ENCODE measurements around the gene WNT3A. TPM values are rescaled to one million over a fixed set of nuclear protein-coding genes. Genes with fewer than 3 reads are reported as not detected.

The WNT3A gene
- total RNA-seq, 3 donors from 2014 or later = 0.29 TPM; not detected in 2

DNA sequence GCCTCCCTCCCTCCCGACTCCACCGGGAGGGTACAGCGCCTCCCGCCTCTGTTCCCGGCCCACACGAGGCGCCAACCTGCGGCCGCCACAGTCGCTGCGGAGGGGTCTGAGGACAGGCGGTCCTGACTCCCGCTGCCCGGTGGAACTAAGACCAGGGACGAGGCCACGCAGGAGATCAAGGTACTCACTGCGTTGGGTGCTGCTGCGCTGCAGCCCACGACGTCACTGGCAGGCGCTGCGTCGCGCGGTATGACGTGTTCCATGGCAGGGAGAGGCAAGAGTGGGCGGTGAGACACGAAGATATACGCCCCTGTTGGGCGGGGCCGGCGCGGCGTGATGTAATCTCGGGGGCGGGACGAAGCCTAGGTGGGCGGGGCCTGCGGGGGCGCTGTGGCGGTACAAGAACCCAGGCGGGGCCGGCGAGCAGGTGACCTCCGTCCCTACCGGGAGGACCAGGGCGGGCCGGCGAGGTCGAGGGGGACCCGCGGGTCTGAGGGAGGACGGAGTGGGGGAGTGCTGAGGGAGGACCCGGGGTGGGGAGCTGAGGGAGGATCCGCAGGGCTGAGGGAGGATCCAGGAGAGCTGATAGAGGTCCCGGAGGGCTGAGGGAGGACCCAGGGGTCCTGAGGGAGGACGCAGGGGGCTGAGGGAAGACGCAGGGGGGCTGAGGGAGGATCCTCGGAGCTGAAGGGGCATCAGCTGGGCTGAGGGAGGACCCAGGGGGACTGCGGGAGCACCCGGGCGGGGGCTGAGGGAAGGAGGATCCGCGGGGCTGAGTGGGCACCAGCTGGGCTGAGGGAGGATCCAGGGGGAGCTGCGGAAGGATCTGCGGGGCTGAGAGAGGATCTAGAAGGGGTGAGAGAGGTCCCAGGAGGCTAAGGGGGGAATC, 102.5 kb downstream of the WNT3A start, which contains the start of gene MRPL55:
TSS of gene MRPL55 (minus strand) at position 227 of the 889 bp plus-strand sequence. CDS start 1,039 bp downstream, outside the sequence.
- Histone ChIP-seq H3K4me1 (peaks cover 7 to 9% of the 10 kb centered on the region in 2 donors), H3K4me3 (peak within 1 kb of the TSS; percentile 74 to 99 (median 93)), H3K27ac (peak within 1 kb of the TSS; percentile 94 to 97), H3K27me3 (no peaks in the 10 kb centered on the region), H3K9me3 (no peaks in the 10 kb centered on the region), H3K36me3 (no peaks in the 10 kb centered on the region)
- TF ChIP-seq POLR2A (IDR thresholded peaks at IDR 0.05) (peak; percentile 91), POLR2AphosphoS5 (IDR thresholded peaks at IDR 0.05) (peak; percentile 99 to 100 (median 100))
- TF ChIP-seq, protein P1, sequence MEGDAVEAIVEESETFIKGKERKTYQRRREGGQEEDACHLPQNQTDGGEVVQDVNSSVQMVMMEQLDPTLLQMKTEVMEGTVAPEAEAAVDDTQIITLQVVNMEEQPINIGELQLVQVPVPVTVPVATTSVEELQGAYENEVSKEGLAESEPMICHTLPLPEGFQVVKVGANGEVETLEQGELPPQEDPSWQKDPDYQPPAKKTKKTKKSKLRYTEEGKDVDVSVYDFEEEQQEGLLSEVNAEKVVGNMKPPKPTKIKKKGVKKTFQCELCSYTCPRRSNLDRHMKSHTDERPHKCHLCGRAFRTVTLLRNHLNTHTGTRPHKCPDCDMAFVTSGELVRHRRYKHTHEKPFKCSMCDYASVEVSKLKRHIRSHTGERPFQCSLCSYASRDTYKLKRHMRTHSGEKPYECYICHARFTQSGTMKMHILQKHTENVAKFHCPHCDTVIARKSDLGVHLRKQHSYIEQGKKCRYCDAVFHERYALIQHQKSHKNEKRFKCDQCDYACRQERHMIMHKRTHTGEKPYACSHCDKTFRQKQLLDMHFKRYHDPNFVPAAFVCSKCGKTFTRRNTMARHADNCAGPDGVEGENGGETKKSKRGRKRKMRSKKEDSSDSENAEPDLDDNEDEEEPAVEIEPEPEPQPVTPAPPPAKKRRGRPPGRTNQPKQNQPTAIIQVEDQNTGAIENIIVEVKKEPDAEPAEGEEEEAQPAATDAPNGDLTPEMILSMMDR (IDR thresholded peaks at IDR 0.05) = peak in 1 of 3 donors; percentile 12
- DNase-seq (ENCODE audit: low spot score in 2 of 2) = peak; percentile 99
- intact Hi-C loops (cut with DNase I; ENCODE audit: low total_unique reads) = no loop called here

DNA sequence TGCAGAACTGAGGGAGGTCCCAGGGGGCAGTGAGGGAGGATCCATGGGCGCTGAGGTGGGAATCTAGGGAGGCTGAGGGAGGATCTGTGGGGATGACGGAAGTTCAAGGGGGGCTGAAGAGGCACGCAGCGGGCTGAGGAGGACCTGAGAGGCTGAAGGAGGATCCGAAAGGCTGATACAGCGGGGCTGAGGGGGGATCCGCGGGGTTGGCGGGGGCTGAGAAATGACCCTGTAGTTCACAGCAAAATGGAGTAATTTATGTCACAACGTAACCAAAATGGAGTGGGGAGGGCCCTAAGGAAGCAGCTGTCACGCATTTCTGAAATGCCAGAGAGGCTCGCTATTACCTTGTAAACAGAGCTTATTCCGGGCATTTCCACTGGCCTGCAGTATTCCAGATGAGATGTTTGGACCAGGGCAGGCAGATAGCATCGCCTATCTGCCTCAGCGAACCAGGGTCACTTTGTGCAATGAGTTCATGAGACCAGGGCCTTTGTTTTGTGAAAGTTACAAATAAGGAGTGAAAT, 103.2 kb downstream of the WNT3A start:
- Histone ChIP-seq H3K36me3 (no peaks in the 10 kb centered on the region), H3K4me1 (peaks cover 7 to 9% of the 10 kb centered on the region in 2 donors), H3K27me3 (no peaks in the 10 kb centered on the region), H3K9me3 (no peaks in the 10 kb centered on the region), H3K27ac (peak overlapping the region; percentile 94 to 97), H3K4me3 (peak overlapping the region; percentile 74 to 99 (median 93))
- intact Hi-C loops (cut with DNase I; ENCODE audit: low total_unique reads) = no loop called here
- TF ChIP-seq POLR2A (IDR thresholded peaks at IDR 0.05) = no peak
- TF ChIP-seq POLR2AphosphoS5 (IDR thresholded peaks at IDR 0.05) = no peak
- TF ChIP-seq, protein P1 (IDR thresholded peaks at IDR 0.05) = no peak
- no peak for DNase-seq (ENCODE audit: low spot score in 2 of 2)

DNA sequence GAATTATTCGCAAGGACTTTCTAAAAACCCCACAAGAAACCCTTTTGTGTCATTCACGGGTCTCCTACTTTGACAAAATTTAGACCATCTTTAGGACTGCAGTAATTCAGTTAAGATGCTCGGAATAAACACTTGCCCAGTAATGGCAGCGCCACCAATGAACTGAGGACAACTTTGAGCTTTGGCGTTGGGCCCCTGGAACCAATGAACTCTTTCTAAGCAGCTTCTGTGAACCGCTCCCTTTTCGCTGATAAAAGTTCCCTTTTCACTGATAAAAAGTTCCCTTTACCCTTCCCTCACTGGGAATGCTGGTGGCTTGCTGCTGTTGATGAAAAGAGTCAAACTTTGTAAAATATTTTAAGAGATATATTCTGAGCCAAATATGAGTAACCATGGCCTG, 103.8 kb downstream of the WNT3A start:
- intact Hi-C loops (cut with DNase I; ENCODE audit: low total_unique reads) = no loop called here
- H3K4me3 ChIP-seq = peak overlapping the region in 1 of 3 donors; percentile 93
- TF ChIP-seq POLR2A (IDR thresholded peaks at IDR 0.05) (no peak), POLR2AphosphoS5 (IDR thresholded peaks at IDR 0.05) (no peak)
- TF ChIP-seq, protein P1 (IDR thresholded peaks at IDR 0.05) = no peak

More for the DNA sequence above, 103.8 kb downstream of the WNT3A start:
- no peaks in the 10 kb centered on the region for H3K36me3 ChIP-seq
- no peak for DNase-seq (ENCODE audit: low spot score in 2 of 2)
- H3K27me3 ChIP-seq = no peaks in the 10 kb centered on the region
- H3K27ac ChIP-seq = peak overlapping the region; percentile 94 to 97
- peaks cover 7 to 9% of the 10 kb centered on the region in 2 donors for H3K4me1 ChIP-seq
- no peaks in the 10 kb centered on the region for H3K9me3 ChIP-seq

Other genes with a start within 250 kb of the WNT3A start
- not detected for gene PRSS38, start 191.3 kb upstream of the WNT3A start, total RNA-seq
- 1 to 10 TPM; 1.1 to 2.5 (median 1.3) TPM for gene WNT9A, start 59.1 kb upstream of the WNT3A start, total RNA-seq
- gene ARF1, start 75.7 kb downstream of the WNT3A start, total RNA-seq = 100 to 1,000 TPM; 263 to 295 (median 292) TPM
- gene C1orf35, start 96.3 kb downstream of the WNT3A start, total RNA-seq = 10 to 100 TPM; 11.5 to 17.0 (median 15.7) TPM
- gene MRPL55, start 102.3 kb downstream of the WNT3A start, total RNA-seq = 100 to 1,000 TPM in 2 of 3 donors, 10 to 100 TPM in 1; 76.4 to 108 (median 102) TPM
- 100 to 1,000 TPM; 218 to 413 (median 333) TPM for gene GUK1, start 133.3 kb downstream of the WNT3A start, total RNA-seq
- 1 to 10 TPM; 1.3 TPM for gene GJC2, start 142.9 kb downstream of the WNT3A start, total RNA-seq
- 1 to 10 TPM; 3.4 to 4.1 (median 3.9) TPM for gene IBA57, start 158.8 kb downstream of the WNT3A start, total RNA-seq
- gene OBSCN, start 201.0 kb downstream of the WNT3A start, total RNA-seq = 10 to 100 TPM in 2 of 3 donors, 1 to 10 TPM in 1; 3.0 to 40.0 (median 27.9) TPM

Measured in breast epithelium (tissue), 4 donors.